Measurements from ENCODE around the gene DHH.
"Not testable (repeated sequence)": the region's sequence is repeated elsewhere in the genome, so short reads cannot be mapped to it uniquely, and the experiment has no call there.

DNA sequence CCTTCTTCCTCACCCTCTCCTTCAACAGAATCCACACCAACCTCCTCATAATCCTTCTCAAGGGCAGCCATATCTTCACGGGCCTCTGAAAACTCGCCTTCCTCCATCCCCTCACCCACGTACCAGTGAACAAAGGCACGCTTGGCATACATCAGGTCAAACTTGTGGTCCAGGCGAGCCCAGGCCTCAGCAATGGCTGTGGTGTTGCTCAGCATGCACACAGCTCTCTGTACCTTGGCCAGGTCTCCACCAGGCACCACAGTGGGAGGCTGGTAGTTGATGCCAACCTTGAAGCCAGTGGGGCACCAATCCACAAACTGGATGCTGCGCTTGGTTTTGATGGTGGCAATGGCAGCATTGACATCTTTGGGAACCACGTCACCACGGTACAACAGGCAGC lies 33.4 kb upstream of the DHH start:
- TF ChIP-seq, protein P1, sequence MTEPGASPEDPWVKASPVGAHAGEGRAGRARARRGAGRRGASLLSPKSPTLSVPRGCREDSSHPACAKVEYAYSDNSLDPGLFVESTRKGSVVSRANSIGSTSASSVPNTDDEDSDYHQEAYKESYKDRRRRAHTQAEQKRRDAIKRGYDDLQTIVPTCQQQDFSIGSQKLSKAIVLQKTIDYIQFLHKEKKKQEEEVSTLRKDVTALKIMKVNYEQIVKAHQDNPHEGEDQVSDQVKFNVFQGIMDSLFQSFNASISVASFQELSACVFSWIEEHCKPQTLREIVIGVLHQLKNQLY (CRISPR knock-in tag; conservative IDR thresholded peaks at IDR 0.05): not testable (repeated sequence)
- TF ChIP-seq EZH2 (IDR thresholded peaks at IDR 0.05; ENCODE audit: borderline replicate concordance, low read depth, low read length); POLR2AphosphoS5 (IDR thresholded peaks at IDR 0.05; ENCODE audit: control insufficient read depth, insufficient read depth, low read depth, low read length); ZNF217 (CRISPR knock-in tag; IDR thresholded peaks at IDR 0.05); KDM4B (IDR thresholded peaks at IDR 0.05; ENCODE audit: borderline replicate concordance in 2 of 2, low read depth in 1 of 2): not testable (repeated sequence)
- TF ChIP-seq, protein P2, sequence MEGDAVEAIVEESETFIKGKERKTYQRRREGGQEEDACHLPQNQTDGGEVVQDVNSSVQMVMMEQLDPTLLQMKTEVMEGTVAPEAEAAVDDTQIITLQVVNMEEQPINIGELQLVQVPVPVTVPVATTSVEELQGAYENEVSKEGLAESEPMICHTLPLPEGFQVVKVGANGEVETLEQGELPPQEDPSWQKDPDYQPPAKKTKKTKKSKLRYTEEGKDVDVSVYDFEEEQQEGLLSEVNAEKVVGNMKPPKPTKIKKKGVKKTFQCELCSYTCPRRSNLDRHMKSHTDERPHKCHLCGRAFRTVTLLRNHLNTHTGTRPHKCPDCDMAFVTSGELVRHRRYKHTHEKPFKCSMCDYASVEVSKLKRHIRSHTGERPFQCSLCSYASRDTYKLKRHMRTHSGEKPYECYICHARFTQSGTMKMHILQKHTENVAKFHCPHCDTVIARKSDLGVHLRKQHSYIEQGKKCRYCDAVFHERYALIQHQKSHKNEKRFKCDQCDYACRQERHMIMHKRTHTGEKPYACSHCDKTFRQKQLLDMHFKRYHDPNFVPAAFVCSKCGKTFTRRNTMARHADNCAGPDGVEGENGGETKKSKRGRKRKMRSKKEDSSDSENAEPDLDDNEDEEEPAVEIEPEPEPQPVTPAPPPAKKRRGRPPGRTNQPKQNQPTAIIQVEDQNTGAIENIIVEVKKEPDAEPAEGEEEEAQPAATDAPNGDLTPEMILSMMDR (IDR thresholded peaks at IDR 0.05 in 2 of 3, conservative IDR thresholded peaks at IDR 0.05 in 1 of 3; ENCODE audit: insufficient read depth in 2 of 3, low read depth in 1 of 3, low read length in 3 of 3): not testable (repeated sequence)
- TF ChIP-seq, protein P3, sequence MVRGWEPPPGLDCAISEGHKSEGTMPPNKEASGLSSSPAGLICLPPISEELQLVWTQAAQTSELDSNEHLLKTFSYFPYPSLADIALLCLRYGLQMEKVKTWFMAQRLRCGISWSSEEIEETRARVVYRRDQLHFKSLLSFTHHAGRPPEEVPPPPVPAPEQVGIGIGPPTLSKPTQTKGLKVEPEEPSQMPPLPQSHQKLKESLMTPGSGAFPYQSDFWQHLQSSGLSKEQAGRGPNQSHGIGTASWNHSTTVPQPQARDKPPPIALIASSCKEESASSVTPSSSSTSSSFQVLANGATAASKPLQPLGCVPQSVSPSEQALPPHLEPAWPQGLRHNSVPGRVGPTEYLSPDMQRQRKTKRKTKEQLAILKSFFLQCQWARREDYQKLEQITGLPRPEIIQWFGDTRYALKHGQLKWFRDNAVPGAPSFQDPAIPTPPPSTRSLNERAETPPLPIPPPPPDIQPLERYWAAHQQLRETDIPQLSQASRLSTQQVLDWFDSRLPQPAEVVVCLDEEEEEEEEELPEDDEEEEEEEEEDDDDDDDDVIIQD (CRISPR knock-in tag; IDR thresholded peaks at IDR 0.05): not testable (repeated sequence)
- TF ChIP-seq, protein P4, sequence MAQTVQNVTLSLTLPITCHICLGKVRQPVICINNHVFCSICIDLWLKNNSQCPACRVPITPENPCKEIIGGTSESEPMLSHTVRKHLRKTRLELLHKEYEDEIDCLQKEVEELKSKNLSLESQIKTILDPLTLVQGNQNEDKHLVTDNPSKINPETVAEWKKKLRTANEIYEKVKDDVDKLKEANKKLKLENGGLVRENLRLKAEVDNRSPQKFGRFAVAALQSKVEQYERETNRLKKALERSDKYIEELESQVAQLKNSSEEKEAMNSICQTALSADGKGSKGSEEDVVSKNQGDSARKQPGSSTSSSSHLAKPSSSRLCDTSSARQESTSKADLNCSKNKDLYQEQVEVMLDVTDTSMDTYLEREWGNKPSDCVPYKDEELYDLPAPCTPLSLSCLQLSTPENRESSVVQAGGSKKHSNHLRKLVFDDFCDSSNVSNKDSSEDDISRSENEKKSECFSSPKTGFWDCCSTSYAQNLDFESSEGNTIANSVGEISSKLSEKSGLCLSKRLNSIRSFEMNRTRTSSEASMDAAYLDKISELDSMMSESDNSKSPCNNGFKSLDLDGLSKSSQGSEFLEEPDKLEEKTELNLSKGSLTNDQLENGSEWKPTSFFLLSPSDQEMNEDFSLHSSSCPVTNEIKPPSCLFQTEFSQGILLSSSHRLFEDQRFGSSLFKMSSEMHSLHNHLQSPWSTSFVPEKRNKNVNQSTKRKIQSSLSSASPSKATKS (CRISPR knock-in tag; IDR thresholded peaks at IDR 0.05): not testable (repeated sequence)
